K562 (cell line): ENCODE measurements around the gene ZNF609. TPM values are rescaled to one million over a fixed set of nuclear protein-coding genes. Genes with fewer than 3 reads are reported as not detected.

ENCODE experiments used
- ATF4 ChIP-seq: fragments of 450-650 bp; formaldehyde crosslinking; IDR thresholded peaks from 2 replicates; pipeline ENCODE4 v1.4.0; 2022; ENCODE audit warnings: mild to moderate bottlenecking, moderate library complexity
- EP400 ChIP-seq: fragments of 450-650 bp; IDR thresholded peaks from 2 replicates; pipeline ENCODE4 v1.6.1; 2017; ENCODE audit warnings: antibody characterized with exemption, mild to moderate bottlenecking, moderate library complexity
- MEIS2 ChIP-seq: fragments of 450-650 bp; IDR thresholded peaks from 2 replicates; pipeline ENCODE4 v1.6.1; 2014; ENCODE audit warnings: mild to moderate bottlenecking; ENCODE audit not compliant: partially characterized antibody
- PBX2 ChIP-seq, 2 experiments: IDR thresholded peaks in 1 of 2; conservative IDR thresholded peaks in 1 of 2; 2 replicates each; pipeline ENCODE4 v1.6.1; 2016; ENCODE audit warnings: low read depth in 2 of 2, mild to moderate bottlenecking in 1 of 2, missing compliant biosample characterization in 1 of 2, missing genetic modification characterization in 1 of 2, moderate library complexity in 1 of 2
- PKNOX1 ChIP-seq: fragments of 450-650 bp; IDR thresholded peaks from 2 replicates; pipeline ENCODE4 v1.6.1; 2016
- ZFP30 ChIP-seq: fragments of 250-450 bp; sonication (Bioruptor Pico); IDR thresholded peaks from 2 replicates; pipeline ENCODE4 v1.8.0; 2022; ENCODE audit warnings: moderate library complexity, mild to moderate bottlenecking, inconsistent platforms, borderline replicate concordance
- polyA plus RNA-seq, 8 experiments: library from polyadenylated mRNA; depleted of rRNA in 4 of 8; stranded (reverse) in 5 of 8; unstranded in 3 of 8; fragments of >200 nt; fragmentation: Nextera tagmentation in 2 of 8; fragmentation: Illumina TruSeq in 1 of 8; extraction: Ambion mirVana in 2 of 8; extraction: Trizol in 1 of 8; gene quantifications; 2 replicates each; pipeline versions ENCODE4 v1.2.1 to v1.2.3, GENCODE V29; 2011 to 2014; ENCODE audit warnings: inconsistent platforms in 1 of 8, missing spikeins in 1 of 8
- total RNA-seq, 7 experiments: library from RNA; depleted of rRNA in 6 of 7; stranded (reverse); fragments of >200 nt in 6 of 7; fragmentation: Illumina TruSeq in 2 of 7; extraction: Trizol in 2 of 7; gene quantifications; 2 replicates each; pipeline versions ENCODE4 v1.2.1 to v1.2.3, GENCODE V29; 2011 to 2021; ENCODE audit warnings: low replicate concordance in 1 of 7

The ZNF609 gene
- total and polyA plus RNA-seq, 9 of the 15 experiments (the other 6 are each of a cell fraction or from before 2014, with no cell fraction given): 3.0 to 38.7 (median 17.8) TPM

GRCh38 chr15:64610257-64610919 lies 150.0 kb downstream of the ZNF609 start (continued):
- TF ChIP-seq PBX2 (CRISPR knock-in tag; IDR thresholded peaks at IDR 0.05; ENCODE audit: low read depth) (no peak), PBX2 (tag; conservative IDR thresholded peaks at IDR 0.05; ENCODE audit: low read depth) (0 out of 2 replicates have a peak, but pooled peaks have one; percentile 20), ATF4 (no peak), PKNOX1 (peak; percentile 58), MEIS2 (peak; percentile 50), EP400 (no peak), ZFP30 (no peak)
- TF ChIP-seq, all 486 proteins: peak for 5
